ENCODE data around the gene TCEANC2.

- TF ChIP-seq ZNF274 (IDR thresholded peaks at IDR 0.05; ENCODE audit: low read depth, low read length) (no peak), YY1 (IDR thresholded peaks at IDR 0.05; ENCODE audit: insufficient read depth, insufficient read length) (no peak), SUZ12 (IDR thresholded peaks at IDR 0.05; ENCODE audit: extremely low read depth, insufficient read depth, insufficient read length) (no peak)
Measured at GRCh38 chr1:54115520-54115919, 62.1 kb downstream of the TCEANC2 start.

Measured in NT2/D1 (cell line).